ENCODE results near the gene ROBO1. TPM values are rescaled to one million over a fixed set of nuclear protein-coding genes. Genes with fewer than 3 reads are reported as not detected.

The ROBO1 gene
- total RNA-seq, 1 donor from 2014 or later, result 169 TPM

- Histone ChIP-seq H3K36me3 (no peaks in the 10 kb centered on the region), H3K27ac (no peak overlapping the region), H3F3A (ENCODE audit: low read depth) (no peaks in the 10 kb centered on the region), H4K20me1 (ENCODE audit: low read depth) (no peaks in the 10 kb centered on the region), H2AFZ (replicated peaks) (no peak overlapping the region), H3K4me1 (no peaks in the 10 kb centered on the region), H3K4me2 (no peak overlapping the region), H3K79me2 (ENCODE audit: low read depth) (peaks cover 80% of the 10 kb centered on the region), H3K9ac (no peak overlapping the region), H3K4me3 (no peak overlapping the region), H3K9me3 (ENCODE audit: low read depth) (no peaks in the 10 kb centered on the region), H3K27me3 (no peaks in the 10 kb centered on the region)
- Mint-ChIP-seq H3K4me3 (no peak overlapping the region), H3K27me3 (ENCODE audit: insufficient read depth, low read depth) (no peaks in the 10 kb centered on the region), H3K9me3 (no peaks in the 10 kb centered on the region), H3K4me1 (no peaks in the 10 kb centered on the region), H3K27ac (no peak overlapping the region), H3K36me3 (no peaks in the 10 kb centered on the region)
- TF ChIP-seq EZH2 (IDR thresholded peaks at IDR 0.05) (no peak), EZH2phosphoT487 (IDR thresholded peaks at IDR 0.05) (no peak), CTCF (IDR thresholded peaks at IDR 0.05) (no peak)
- no peak for DNase-seq (ENCODE audit: low spot score)
Observed at GRCh38 chr3:78823859-78824258, 943.9 kb downstream of the ROBO1 start.

GRCh38 chr3:78823434-78823833, 944.4 kb downstream of the ROBO1 start:
- H3K4me3 Mint-ChIP-seq, result no peak overlapping the region
- no peak overlapping the region for H3K27ac Mint-ChIP-seq
- H2AFZ ChIP-seq (replicated peaks), result no peak overlapping the region
- H4K20me1 ChIP-seq (ENCODE audit: low read depth), result no peaks in the 10 kb centered on the region
- H3K4me1 Mint-ChIP-seq, result no peaks in the 10 kb centered on the region
- no peak overlapping the region for H3K9ac ChIP-seq
- no peak overlapping the region for H3K4me3 ChIP-seq
- H3K27me3 ChIP-seq, result no peaks in the 10 kb centered on the region
- peaks cover 81% of the 10 kb centered on the region for H3K79me2 ChIP-seq (ENCODE audit: low read depth)
- no peaks in the 10 kb centered on the region for H3F3A ChIP-seq (ENCODE audit: low read depth)
- TF ChIP-seq EZH2 (IDR thresholded peaks at IDR 0.05), result no peak
- no peak for TF ChIP-seq CTCF (IDR thresholded peaks at IDR 0.05)
- no peak for TF ChIP-seq EZH2phosphoT487 (IDR thresholded peaks at IDR 0.05)
- no peaks in the 10 kb centered on the region for H3K9me3 Mint-ChIP-seq
- no peak overlapping the region for H3K4me2 ChIP-seq
- H3K9me3 ChIP-seq (ENCODE audit: low read depth), result no peaks in the 10 kb centered on the region
- H3K27me3 Mint-ChIP-seq (ENCODE audit: insufficient read depth, low read depth), result no peaks in the 10 kb centered on the region
- no peak overlapping the region for H3K27ac ChIP-seq
- H3K36me3 ChIP-seq, result no peaks in the 10 kb centered on the region
- DNase-seq (ENCODE audit: low spot score), result no peak
- no peaks in the 10 kb centered on the region for H3K4me1 ChIP-seq
- no peaks in the 10 kb centered on the region for H3K36me3 Mint-ChIP-seq

- Mint-ChIP-seq H3K4me1 (no peaks in the 10 kb centered on the region), H3K27ac (no peak overlapping the region), H3K4me3 (no peak overlapping the region), H3K36me3 (no peaks in the 10 kb centered on the region), H3K9me3 (no peaks in the 10 kb centered on the region), H3K27me3 (ENCODE audit: insufficient read depth, low read depth) (no peaks in the 10 kb centered on the region)
- no peak overlapping the region for H3K9ac ChIP-seq
- no peak overlapping the region for H3K4me2 ChIP-seq
- H3K27ac ChIP-seq, result no peak overlapping the region
- H3K36me3 ChIP-seq, result no peaks in the 10 kb centered on the region
- no peaks in the 10 kb centered on the region for H3K27me3 ChIP-seq
- no peaks in the 10 kb centered on the region for H3K9me3 ChIP-seq (ENCODE audit: low read depth)
- no peaks in the 10 kb centered on the region for H3K4me1 ChIP-seq
- no peak for TF ChIP-seq EZH2 (IDR thresholded peaks at IDR 0.05)
- TF ChIP-seq EZH2phosphoT487 (IDR thresholded peaks at IDR 0.05), result no peak
- TF ChIP-seq CTCF (IDR thresholded peaks at IDR 0.05), result no peak
- no peak overlapping the region for H2AFZ ChIP-seq (replicated peaks)
- H3K4me3 ChIP-seq, result no peak overlapping the region
- peaks cover 81% of the 10 kb centered on the region for H3K79me2 ChIP-seq (ENCODE audit: low read depth)
- H3F3A ChIP-seq (ENCODE audit: low read depth), result no peaks in the 10 kb centered on the region
- H4K20me1 ChIP-seq (ENCODE audit: low read depth), result no peaks in the 10 kb centered on the region
- DNase-seq (ENCODE audit: low spot score), result no peak
Observed at GRCh38 chr3:78822726-78823125, 945.1 kb downstream of the ROBO1 start.
